Subcutaneous adipose tissue (tissue), 4 donors: ENCODE results near the gene ZNF845. TPM values are rescaled to one million over a fixed set of nuclear protein-coding genes. Genes with fewer than 3 reads are reported as not detected.

ENCODE experiments used
- total RNA-seq, 4 donors: library from RNA; depleted of rRNA; stranded (reverse); fragments of >200 nt; gene quantifications; one replicate each; pipeline ENCODE4 v1.1.0, GENCODE V29; 2016
- TF ChIP-seq, protein P1 (sequence below): fragments of 450-650 bp; IDR thresholded peaks from one replicate; pipeline ENCODE4 v1.5.1; 2016; ENCODE audit warnings: low read depth, mild to moderate bottlenecking, control low read depth, antibody characterized with exemption, moderate library complexity

ZNF845 gene
- total RNA-seq, 4 donors from 2014 or later: 7.5 to 9.8 (median 8.4) TPM

DNA sequence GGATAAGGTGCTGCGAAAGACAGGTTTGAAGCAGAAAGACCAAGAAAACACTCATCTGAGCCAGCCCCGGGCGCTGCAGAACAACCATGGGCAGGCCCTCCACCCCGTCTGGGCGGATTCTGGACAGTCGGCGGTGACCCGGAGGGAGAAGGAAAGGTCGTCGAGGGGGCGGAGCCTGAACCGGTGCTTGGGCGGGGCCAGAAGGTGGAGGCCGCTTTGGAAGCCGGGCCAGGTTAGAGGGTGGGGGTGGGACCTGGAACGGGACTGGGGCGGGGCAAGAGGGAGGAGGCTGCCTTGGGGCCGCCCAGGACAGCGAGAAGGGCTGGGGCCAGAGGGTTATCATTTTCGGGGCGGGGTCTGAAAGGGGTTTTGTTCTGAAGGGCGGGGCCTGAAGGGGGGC, 56.4 kb downstream of the ZNF845 start:
- TF ChIP-seq, protein P1, sequence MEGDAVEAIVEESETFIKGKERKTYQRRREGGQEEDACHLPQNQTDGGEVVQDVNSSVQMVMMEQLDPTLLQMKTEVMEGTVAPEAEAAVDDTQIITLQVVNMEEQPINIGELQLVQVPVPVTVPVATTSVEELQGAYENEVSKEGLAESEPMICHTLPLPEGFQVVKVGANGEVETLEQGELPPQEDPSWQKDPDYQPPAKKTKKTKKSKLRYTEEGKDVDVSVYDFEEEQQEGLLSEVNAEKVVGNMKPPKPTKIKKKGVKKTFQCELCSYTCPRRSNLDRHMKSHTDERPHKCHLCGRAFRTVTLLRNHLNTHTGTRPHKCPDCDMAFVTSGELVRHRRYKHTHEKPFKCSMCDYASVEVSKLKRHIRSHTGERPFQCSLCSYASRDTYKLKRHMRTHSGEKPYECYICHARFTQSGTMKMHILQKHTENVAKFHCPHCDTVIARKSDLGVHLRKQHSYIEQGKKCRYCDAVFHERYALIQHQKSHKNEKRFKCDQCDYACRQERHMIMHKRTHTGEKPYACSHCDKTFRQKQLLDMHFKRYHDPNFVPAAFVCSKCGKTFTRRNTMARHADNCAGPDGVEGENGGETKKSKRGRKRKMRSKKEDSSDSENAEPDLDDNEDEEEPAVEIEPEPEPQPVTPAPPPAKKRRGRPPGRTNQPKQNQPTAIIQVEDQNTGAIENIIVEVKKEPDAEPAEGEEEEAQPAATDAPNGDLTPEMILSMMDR: no peak

DNA sequence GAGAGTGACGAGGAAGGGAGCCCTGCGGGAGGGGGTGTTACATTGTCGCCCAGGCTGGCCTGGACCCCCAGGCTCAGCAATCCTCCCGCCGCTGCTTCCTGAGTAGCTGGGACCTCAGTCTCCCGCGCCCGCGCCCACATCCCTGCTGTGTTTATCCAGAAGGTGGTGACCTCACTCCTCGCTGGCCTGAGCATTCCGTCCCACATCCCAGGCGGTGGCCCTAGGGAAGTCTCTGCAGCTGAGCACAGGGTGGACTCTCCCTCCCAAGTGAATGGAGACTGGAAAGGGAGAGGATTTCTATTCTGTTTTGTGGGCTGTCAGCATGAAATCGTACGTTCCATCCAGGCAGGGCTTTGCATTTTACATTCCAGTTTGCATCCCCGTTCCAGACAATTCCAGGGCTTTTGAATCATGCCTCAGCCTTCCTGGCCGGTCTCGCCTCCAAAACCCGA, 61.0 kb downstream of the ZNF845 start:
- TF ChIP-seq, protein P1: no peak

- TF ChIP-seq, protein P1: no peak
Observed at GRCh38 chr19:53394974-53395839, 61.7 kb downstream of the ZNF845 start, which contains the start of gene ZNF765. Gene ZNF765, plus strand, starts transcription at chr19:53395149. Its CDS starts 2,867 bp downstream, at chr19:53398016.

DNA sequence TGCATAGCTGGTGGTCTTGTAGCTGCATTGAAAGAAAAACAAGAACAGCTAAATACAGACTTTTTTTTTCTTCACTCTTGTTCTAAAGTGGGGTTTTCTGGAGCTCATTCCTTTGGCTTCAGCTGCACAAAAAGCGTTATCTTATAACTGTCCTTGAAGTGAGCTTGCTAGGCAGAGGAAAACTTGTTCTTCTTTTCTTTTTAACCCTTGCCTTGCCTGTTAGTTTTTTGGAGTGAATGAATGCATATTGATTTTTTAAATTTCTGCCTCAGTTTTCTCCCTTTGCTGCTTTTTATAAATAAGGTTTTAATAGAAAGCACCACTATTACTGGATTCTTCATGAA, 62.9 kb downstream of the ZNF845 start:
- TF ChIP-seq, protein P1: no peak

Other genes starting within 250 kb of the ZNF845 start
- gene ZNF160, start 230.3 kb upstream of the ZNF845 start, total RNA-seq: 10 to 100 TPM; 41.0 to 81.6 (median 53.3) TPM
- 1 to 10 TPM; 3.6 to 7.5 (median 5.9) TPM for gene ZNF415, start 200.8 kb upstream of the ZNF845 start, total RNA-seq
- gene ZNF347, start 174.7 kb upstream of the ZNF845 start, total RNA-seq: 10 to 100 TPM in 3 of 4 donors, 1 to 10 TPM in 1; 8.3 to 24.1 (median 14.1) TPM
- 10 to 100 TPM in 1 of 4 donors, 1 to 10 TPM in 3; 5.6 to 12.1 (median 7.3) TPM for gene ZNF665, start 140.4 kb upstream of the ZNF845 start, total RNA-seq
- 10 to 100 TPM; 11.6 to 24.6 (median 19.0) TPM for gene ZNF677, start 78.9 kb upstream of the ZNF845 start, total RNA-seq
- not detected for gene VN1R2, start 75.5 kb upstream of the ZNF845 start, total RNA-seq
- gene VN1R4, start 66.0 kb upstream of the ZNF845 start, total RNA-seq: not detected
- gene ZNF525, start 32.0 kb downstream of the ZNF845 start, total RNA-seq: 1 to 10 TPM; 5.8 to 9.6 (median 8.2) TPM
- 10 to 100 TPM in 3 of 4 donors, 1 to 10 TPM in 1; 9.5 to 21.9 (median 12.3) TPM for gene ZNF765, start 61.4 kb downstream of the ZNF845 start, total RNA-seq
- 10 to 100 TPM; 13.8 to 16.1 (median 15.2) TPM for gene ZNF761, start 98.2 kb downstream of the ZNF845 start, total RNA-seq
- gene ZNF813, start 134.0 kb downstream of the ZNF845 start, total RNA-seq: 1 to 10 TPM; 3.0 to 4.1 (median 3.5) TPM
- gene ZNF331, start 204.4 kb downstream of the ZNF845 start, total RNA-seq: 10 to 100 TPM; 28.4 to 65.4 (median 30.8) TPM